HepG2 (cell line): Measurements from ENCODE around the gene TMEM235. TPM values are rescaled to one million over a fixed set of nuclear protein-coding genes. Genes with fewer than 3 reads are reported as not detected.

Source experiments
- ATAC-seq: fragments of 200-7000 bp; cut with Tn5 transposase; 3 replicates; pipeline ENCODE4 v1.9.1; 2020; ENCODE audit warnings: mild to moderate bottlenecking, moderate library complexity
- BruUV-seq: library from RNA; stranded (reverse); fragments of 400-500 nt; replicated peaks from 2 replicates; lab custom pipeline; 2021; lab: Mats Ljungman, UMichigan
- CTCF ChIA-PET: fragments of 300-600 bp; formaldehyde crosslinking; extraction: SDS; loops from one replicate; lab custom pipeline; 2021; ENCODE audit warnings: low total read pairs, inconsistent platforms, low intra/inter-chr PET ratio; lab: Yijun Ruan, JAX
- POLR2A ChIA-PET: fragments of 350-600 bp; sonication (Branson Sonifier 250); formaldehyde crosslinking; loops from one replicate; lab custom pipeline; 2020; ENCODE audit warnings: antibody characterized with exemption, inconsistent platforms; lab: Yijun Ruan, JAX
- DNase-seq: peaks from one replicate; pipeline ENCODE4 v3.0.0-alpha.2; 2015; ENCODE audit warnings: low spot score
- FAIRE-seq: peaks from 3 replicates; lab custom pipeline; 2011; peaks lifted over from hg19 to GRCh38; lab: Jason Lieb, UNC
- H2AFZ ChIP-seq: one replicate; pipeline ENCODE4 v1.6.1; 2011; ENCODE audit warnings: low read length, inconsistent platforms
- H3K27ac ChIP-seq: fragments of 300-600 bp; 3 replicates; pipeline ENCODE4 v1.8.0; 2011; ENCODE audit warnings: mixed run types, mild to moderate bottlenecking, mixed read lengths, low read length, inconsistent platforms; ENCODE audit not compliant: insufficient read depth; ENCODE audit errors: extremely low read length
- H3K27me3 ChIP-seq, 2 experiments: fragments of 200-600 bp in 1 of 2; 2 replicates in 1 of 2; 3 replicates in 1 of 2; pipeline versions ENCODE4 v1.6.0 to v1.8.0; 2011; ENCODE audit warnings: low read length in 2 of 2, mild to moderate bottlenecking in 2 of 2, moderate library complexity in 2 of 2, inconsistent platforms in 1 of 2; ENCODE audit not compliant: insufficient read depth in 2 of 2, control insufficient read depth in 1 of 2
- H3K36me3 ChIP-seq, 2 experiments: fragments of 200-600 bp in 1 of 2; replicated peaks in 1 of 2; 2 replicates in 1 of 2; 3 replicates in 1 of 2; pipeline versions ENCODE4 v1.5.1 to v1.8.0; 2011; ENCODE audit warnings: low read length in 2 of 2, inconsistent platforms in 1 of 2; ENCODE audit not compliant: insufficient read depth in 2 of 2, control insufficient read depth in 1 of 2
- H3K4me1 ChIP-seq: 2 replicates; pipeline ENCODE4 v1.5.1; 2012; ENCODE audit warnings: low read length, inconsistent platforms; ENCODE audit not compliant: insufficient read depth
- H3K4me2 ChIP-seq: 2 replicates; pipeline ENCODE4 v1.6.0; 2011; ENCODE audit warnings: low read depth, low read length, inconsistent platforms
- H3K4me3 ChIP-seq, 3 experiments: fragments of 200-600 bp in 1 of 3; sonication (generic), shearing (Covaris generic) in 1 of 3; replicated peaks in 1 of 3; 2 replicates each; pipeline ENCODE4 v1.5.1; 2011 to 2016; ENCODE audit warnings: low read length in 3 of 3, inconsistent platforms in 2 of 3, low read depth in 2 of 3, mild to moderate bottlenecking in 2 of 3, control low read depth in 1 of 3, mixed read lengths in 1 of 3; ENCODE audit not compliant: insufficient read depth in 1 of 3
- H3K79me2 ChIP-seq: one replicate; pipeline ENCODE4 v1.6.1; 2011; ENCODE audit warnings: low read length, inconsistent platforms; ENCODE audit not compliant: insufficient read depth
- H3K9ac ChIP-seq: 2 replicates; pipeline ENCODE4 v1.6.0; 2011; ENCODE audit warnings: mild to moderate bottlenecking, low read depth, low read length, inconsistent platforms; ENCODE audit not compliant: insufficient read depth
- H3K9me3 ChIP-seq: 2 replicates; pipeline ENCODE4 v1.5.1; 2012; ENCODE audit warnings: mild to moderate bottlenecking, low read length
- H4K20me1 ChIP-seq: 2 replicates; pipeline ENCODE4 v1.6.0; 2011; ENCODE audit warnings: inconsistent platforms, mild to moderate bottlenecking, low read length, moderate library complexity; ENCODE audit not compliant: insufficient read depth
- AGO2 ChIP-seq: fragments of 200-400 bp; formaldehyde crosslinking; optimal IDR thresholded peaks from 2 replicates; pipeline ENCODE3; 2017; ENCODE audit warnings: mild to moderate bottlenecking, low read depth, low read length, moderate library complexity
- EP300 ChIP-seq, 3 experiments: sonication (generic) in 1 of 3; formaldehyde crosslinking in 1 of 3; IDR thresholded peaks; 2 replicates each; pipeline versions ENCODE4 v1.5.1 to v1.6.1; 2011 to 2020; ENCODE audit warnings: low read depth in 2 of 3, low read length in 2 of 3, borderline replicate concordance in 1 of 3, improper control_type of control experiment in 1 of 3, mild to moderate bottlenecking in 1 of 3, missing genetic modification reagents in 1 of 3, moderate library complexity in 1 of 3
- NCOA1 ChIP-seq: sonication (generic); formaldehyde crosslinking; IDR thresholded peaks from 2 replicates; pipeline ENCODE4 v1.9.0; 2021; ENCODE audit warnings: missing genetic modification reagents
- PHB2 ChIP-seq: fragments of 450-650 bp; IDR thresholded peaks from 2 replicates; pipeline ENCODE4 v1.6.1; 2018; ENCODE audit not compliant: partially characterized antibody
- POLR2AphosphoS5 ChIP-seq: IDR thresholded peaks from 2 replicates; pipeline ENCODE4 v1.6.1; 2012; ENCODE audit warnings: low read depth, low read length
- RARG ChIP-seq: sonication (generic); formaldehyde crosslinking; IDR thresholded peaks from 2 replicates; pipeline ENCODE4 v1.4.0; 2020; ENCODE audit warnings: low read depth, mild to moderate bottlenecking, missing genetic modification reagents
- RBM22 ChIP-seq: fragments of 200-400 bp; formaldehyde crosslinking; optimal IDR thresholded peaks from 2 replicates; pipeline ENCODE3; 2017; ENCODE audit warnings: mild to moderate bottlenecking, low read length, moderate library complexity
- TIGD3 ChIP-seq: sonication (generic); formaldehyde crosslinking; IDR thresholded peaks from 2 replicates; pipeline ENCODE4 v1.5.1; 2020; ENCODE audit warnings: mild to moderate bottlenecking, missing genetic modification reagents, borderline replicate concordance
- U2AF2 ChIP-seq: fragments of 200-400 bp; formaldehyde crosslinking; IDR thresholded peaks from 2 replicates; pipeline ENCODE4 v1.6.1; 2017; ENCODE audit warnings: low read depth, mild to moderate bottlenecking, low read length
- ZC3H13 ChIP-seq: sonication (generic); formaldehyde crosslinking; IDR thresholded peaks from 2 replicates; pipeline ENCODE4 v1.8.1; 2023; ENCODE audit warnings: mild to moderate bottlenecking, missing genetic modification reagents, moderate library complexity
- ZHX1 ChIP-seq: sonication (generic); formaldehyde crosslinking; IDR thresholded peaks from 2 replicates; pipeline ENCODE4 v1.8.1; 2022; ENCODE audit warnings: low read depth, mild to moderate bottlenecking, missing genetic modification reagents
- ZNF124 ChIP-seq: sonication (generic); formaldehyde crosslinking; IDR thresholded peaks from 2 replicates; pipeline ENCODE4 v1.4.0; 2020; ENCODE audit warnings: missing genetic modification reagents
- WGBS: methylation state at CpG from one replicate; pipeline ENCODE4 v1.1.6; 2017; ENCODE audit warnings: low lambda C conversion rate; 5-methylcytosine and 5-hydroxymethylcytosine counted together
- in situ Hi-C: cut with HindIII; loops from 2 replicates; pipeline ENCODE4 v1.10.0; 2017; ENCODE audit warnings: low pct_unique_long_range_greater_than_20kb; ENCODE audit not compliant: extremely low pct_ligation_motif_present
- intact Hi-C: fragments of 100-400 bp; cut with micrococcal nuclease; formaldehyde crosslinking; loops from one replicate; pipeline ENCODE4 v1.10.0; 2022; ENCODE audit not compliant: unreplicated experiment
- polyA plus RNA-seq, 8 experiments: library from polyadenylated mRNA; depleted of rRNA in 3 of 8; stranded (reverse) in 7 of 8; unstranded in 1 of 8; fragments of >200 nt; fragmentation: Illumina TruSeq in 4 of 8; extraction: Trizol in 4 of 8; gene quantifications; 2 replicates each; pipeline versions ENCODE4 v1.2.1 to v1.2.3, GENCODE V29; 2011 to 2016; ENCODE audit warnings: low read depth in 4 of 8, missing spikeins in 1 of 8, mixed read lengths in 1 of 8; ENCODE audit not compliant: insufficient read depth in 1 of 8
- total RNA-seq, 5 experiments: library from RNA; depleted of rRNA; stranded (reverse); fragments of >200 nt; fragmentation: Illumina TruSeq; extraction: Trizol; gene quantifications; 2 replicates each; pipeline ENCODE4 v1.2.3, GENCODE V29; 2016; ENCODE audit warnings: low read depth in 1 of 5

TMEM235 gene
- total and polyA plus RNA-seq, 2 of the 13 experiments (the other 11 are each of a cell fraction or from before 2014, with no cell fraction given), result not detected

GRCh38 chr17:78225088-78225865 is 6.2 kb upstream of the TMEM235 start:
- BruUV-seq, result no TSS peak
- peaks cover 21 to 34% of the 10 kb centered on the region in 2 experiments for H3K36me3 ChIP-seq
- H3K9ac ChIP-seq, result no peak overlapping the region
- no peak overlapping the region for H3K4me2 ChIP-seq
- H3K27me3 ChIP-seq, result peaks cover 3 to 18% of the 10 kb centered on the region in 2 experiments; a peak in 4 of 5 replicates
- no peaks in the 10 kb centered on the region for H3K79me2 ChIP-seq
- H2AFZ ChIP-seq, result no peak overlapping the region
- DNase-seq (no peak), FAIRE-seq (no peak), ATAC-seq (no peak)
- CTCF ChIA-PET, result no interaction called here
- WGBS, result 95% methylated on average over 16 of the region's 16 CpGs
- no peaks in the 10 kb centered on the region for H3K9me3 ChIP-seq
- H4K20me1 ChIP-seq, result no peaks in the 10 kb centered on the region
- TF ChIP-seq POLR2AphosphoS5 (peak; percentile 44; the same call in 1 of the 2 replicates), ZC3H13 (CRISPR knock-in tag) (0 out of 2 replicates have a peak, but pooled peaks have one; percentile 49), AGO2 (peak; percentile 40), EP300 (IDR thresholded peaks at IDR 0.05; ENCODE audit: low read depth in 2 of 2, low read length in 2 of 2) (no peak), EP300 (CRISPR knock-in tag; IDR thresholded peaks at IDR 0.05; ENCODE audit: borderline replicate concordance) (no peak), RBM22 (peak; percentile 85)
- TF ChIP-seq, all 625 proteins: peak for 4
- POLR2A ChIA-PET, result no interaction called here
- Histone ChIP-seq H3K27ac (no peak overlapping the region), H3K4me3 (no peak overlapping the region), H3K4me1 (peaks cover 1% of the 10 kb centered on the region; the same call in 1 of the 2 replicates)
- intact Hi-C loops, result no loop called here
- in situ Hi-C loops, result no loop called here

GRCh38 chr17:78226055-78226758 is 5.2 kb upstream of the TMEM235 start:
- in situ Hi-C loops, result no loop called here
- Histone ChIP-seq H3K9ac (no peak overlapping the region), H3K27me3 (peaks cover 6 to 27% of the 10 kb centered on the region in 2 experiments; a peak in 4 of 5 replicates), H4K20me1 (no peaks in the 10 kb centered on the region), H2AFZ (no peak overlapping the region), H3K4me2 (no peak overlapping the region), H3K79me2 (no peaks in the 10 kb centered on the region), H3K36me3 (peaks cover 18 to 29% of the 10 kb centered on the region in 2 experiments), H3K9me3 (no peaks in the 10 kb centered on the region), H3K27ac (no peak overlapping the region), H3K4me1 (peaks cover 10% of the 10 kb centered on the region; the same call in 1 of the 2 replicates), H3K4me3 (no peak overlapping the region)
- BruUV-seq, result no TSS peak
- CTCF ChIA-PET, result no interaction called here
- FAIRE-seq, result no peak
- POLR2A ChIA-PET, result no interaction called here
- DNase-seq, result no peak
- intact Hi-C loops, result no loop called here
- ATAC-seq, result no peak
- 83% methylated on average over 12 of the region's 12 CpGs for WGBS
- TF ChIP-seq RARG, result no peak
- no peak for TF ChIP-seq U2AF2
- TF ChIP-seq ZHX1 (CRISPR knock-in tag), result no peak
- TF ChIP-seq TIGD3, result no peak
- no peak for TF ChIP-seq ZNF124 (CRISPR knock-in tag)
- no peak for TF ChIP-seq NCOA1 (CRISPR knock-in tag)
- no peak for TF ChIP-seq PHB2
